Thyroid gland (tissue), 4 donors: ENCODE results near the gene NUMB. TPM values are rescaled to one million over a fixed set of nuclear protein-coding genes. Genes with fewer than 3 reads are reported as not detected.

Source experiments
- DNase-seq, 2 donors: peaks; one replicate each; pipeline ENCODE4 v3.0.0-alpha.2; 2019
- H3K27ac ChIP-seq, 3 donors: fragments of 200-600 bp; sonication (generic); 1 replicate in 2 of 3; 2 replicates in 1 of 3; pipeline ENCODE4 v1.5.1; 2016 to 2019; ENCODE audit warnings: mild to moderate bottlenecking in 1 of 3, moderate library complexity in 1 of 3
- H3K27me3 ChIP-seq: fragments of 200-600 bp; sonication (generic); one replicate; pipeline ENCODE4 v1.5.1; 2019
- H3K36me3 ChIP-seq, 2 donors: fragments of 200-600 bp; sonication (generic); one replicate each; pipeline ENCODE4 v1.5.1; 2016 to 2019
- H3K4me1 ChIP-seq, 2 donors: fragments of 200-600 bp; sonication (generic); one replicate each; pipeline ENCODE4 v1.5.1; 2017 to 2019
- H3K4me3 ChIP-seq, 3 donors: fragments of 200-600 bp; sonication (generic); replicated peaks in 1 of 3; 1 replicate in 2 of 3; 2 replicates in 1 of 3; pipeline ENCODE4 v1.5.1; 2016; ENCODE audit warnings: mild to moderate bottlenecking in 1 of 3
- H3K9me3 ChIP-seq: fragments of 200-600 bp; sonication (generic); one replicate; pipeline ENCODE4 v1.5.1; 2017
- CTCF ChIP-seq, 6 experiments: fragments of 200-600 bp in 3 of 6; fragments of 450-650 bp in 3 of 6; sonication (generic) in 3 of 6; IDR thresholded peaks; one replicate each; pipeline ENCODE4 v1.5.1; 2016 to 2019; ENCODE audit warnings: antibody characterized with exemption in 6 of 6, mild to moderate bottlenecking in 2 of 6, inconsistent platforms in 1 of 6, moderate library complexity in 1 of 6
- POLR2A ChIP-seq, 2 donors: fragments of 450-650 bp; IDR thresholded peaks; one replicate each; pipeline ENCODE4 v1.6.1; 2017; ENCODE audit warnings: antibody characterized with exemption in 2 of 2, mild to moderate bottlenecking in 2 of 2, moderate library complexity in 1 of 2
- WGBS, 2 donors: methylation state at CpG; one replicate each; pipeline ENCODE4 v1.1.5; 2017; 5-methylcytosine and 5-hydroxymethylcytosine counted together
- intact Hi-C: fragments of 100-400 bp; cut with DNase I; formaldehyde crosslinking; loops from one replicate; pipeline ENCODE4 v1.15.1; 2023
- total RNA-seq, 4 donors: library from RNA; depleted of rRNA; stranded (reverse); fragments of >200 nt; gene quantifications; one replicate each; pipeline ENCODE4 v1.2.3, GENCODE V29; 2016

NUMB gene
- total RNA-seq, 4 donors from 2014 or later: 67.1 to 101 (median 86.7) TPM

GRCh38 chr14:73452341-73453186, 5.8 kb downstream of the NUMB start:
- DNase-seq: no peak
- peaks cover 8 to 26% of the 10 kb centered on the region in 2 donors for H3K4me1 ChIP-seq
- H3K27ac ChIP-seq: no peak overlapping the region
- no peaks in the 10 kb centered on the region for H3K9me3 ChIP-seq
- TF ChIP-seq POLR2A (IDR thresholded peaks at IDR 0.05): no peak
- no peaks in the 10 kb centered on the region for H3K36me3 ChIP-seq
- no peaks in the 10 kb centered on the region for H3K27me3 ChIP-seq
- no peak overlapping the region for H3K4me3 ChIP-seq
- intact Hi-C loops: no loop called here
- WGBS, 2 donors: 78 to 79% methylated on average over 11 of the region's 11 CpGs

GRCh38 chr14:73443758-73444157, 14.6 kb downstream of the NUMB start:
- TF ChIP-seq POLR2A (IDR thresholded peaks at IDR 0.05) (no peak), CTCF (IDR thresholded peaks at IDR 0.05) (no peak)
- Histone ChIP-seq H3K27ac (no peak overlapping the region), H3K9me3 (no peaks in the 10 kb centered on the region), H3K4me3 (no peak overlapping the region), H3K27me3 (no peaks in the 10 kb centered on the region), H3K4me1 (peaks cover 0 to 10% of the 10 kb centered on the region in 2 donors), H3K36me3 (no peaks in the 10 kb centered on the region)
- 91 to 96% methylated on average over 11 of the region's 11 CpGs for whole genome bisulfite sequencing, 2 donors
- DNase-seq: no peak
- intact Hi-C loops: no loop called here

GRCh38 chr14:73441286-73441685, 17.1 kb downstream of the NUMB start:
- H3K36me3 ChIP-seq: no peaks in the 10 kb centered on the region
- intact Hi-C loops: no loop called here
- no peaks in the 10 kb centered on the region for H3K9me3 ChIP-seq
- no peak overlapping the region for H3K27ac ChIP-seq
- TF ChIP-seq POLR2A (IDR thresholded peaks at IDR 0.05) (no peak), CTCF (IDR thresholded peaks at IDR 0.05) (no peak)
- no peak overlapping the region for H3K4me3 ChIP-seq
- peaks cover 0 to 10% of the 10 kb centered on the region in 2 donors for H3K4me1 ChIP-seq
- WGBS, 2 donors: 96 to 97% methylated on average over 7 of the region's 7 CpGs
- DNase-seq: no peak
- no peaks in the 10 kb centered on the region for H3K27me3 ChIP-seq

GRCh38 chr14:73438993-73439392, 19.4 kb downstream of the NUMB start:
- TF ChIP-seq POLR2A (IDR thresholded peaks at IDR 0.05) (no peak), CTCF (IDR thresholded peaks at IDR 0.05) (no peak)
- H3K9me3 ChIP-seq: no peaks in the 10 kb centered on the region
- 70 to 75% methylated on average over 2 of the region's 2 CpGs for WGBS, 2 donors

GRCh38 chr14:73437206-73437605, 21.1 kb downstream of the NUMB start:
- TF ChIP-seq POLR2A (IDR thresholded peaks at IDR 0.05) (no peak), CTCF (IDR thresholded peaks at IDR 0.05) (no peak)

More at GRCh38 chr14:73438993-73439392, 19.4 kb downstream of the NUMB start:
- H3K4me3 ChIP-seq: no peak overlapping the region
- intact Hi-C loops: no loop called here
- H3K27me3 ChIP-seq: no peaks in the 10 kb centered on the region
- no peaks in the 10 kb centered on the region for H3K36me3 ChIP-seq
- DNase-seq: no peak
- peaks cover 0 to 10% of the 10 kb centered on the region in 2 donors for H3K4me1 ChIP-seq
- H3K27ac ChIP-seq: no peak overlapping the region

More at GRCh38 chr14:73437206-73437605, 21.1 kb downstream of the NUMB start:
- Histone ChIP-seq H3K27ac (no peak overlapping the region), H3K9me3 (no peaks in the 10 kb centered on the region), H3K4me1 (peaks cover 0 to 16% of the 10 kb centered on the region in 2 donors), H3K36me3 (no peaks in the 10 kb centered on the region), H3K27me3 (no peaks in the 10 kb centered on the region), H3K4me3 (no peak overlapping the region)
- DNase-seq: no peak
- intact Hi-C loops: no loop called here
- WGBS, 2 donors: 61 to 65% methylated on average over 2 of the region's 2 CpGs
